ENCODE measurements around the gene OGA. TPM values are rescaled to one million over a fixed set of nuclear protein-coding genes. Genes with fewer than 3 reads are reported as not detected.
A peak's percentile ranks its signal among the peaks of the same experiment; 100 is the strongest.

The OGA gene
- total and polyA plus RNA-seq, 2 of the 8 experiments (the other 6 are each of a cell fraction or from before 2014, with no cell fraction given): 31.2 to 107 TPM

GRCh38 chr10:101772895-101773761, 45.1 kb downstream of the OGA start:
- H3K36me3 ChIP-seq (ENCODE audit: control insufficient read depth in 2 of 4, insufficient read depth in 4 of 4, low read length in 3 of 4): no peaks in the 10 kb centered on the region; a peak in 1 of 8 replicates
- H2AFZ ChIP-seq (ENCODE audit: low read length): no peak overlapping the region
- no peak overlapping the region for H3K56ac ChIP-seq (replicated peaks; ENCODE audit: insufficient read length, low read depth, low read length)
- H3K14ac ChIP-seq (ENCODE audit: insufficient read length): no peak overlapping the region
- H3K9ac ChIP-seq (replicated peaks in 1 of 4; ENCODE audit: extremely low read depth in 1 of 4, low read depth in 3 of 4, low read length in 3 of 4): no peak overlapping the region
- CTCF ChIA-PET (ENCODE audit: partially characterized antibody): interaction anchor here (0.7 to 9.2 kb wide), 17 partner anchors 11 to 631 kb away, joined by 3 to 100 read pairs (median 4); partner anchors contain the start of genes NPM3 and POLL
- H3K18ac ChIP-seq (ENCODE audit: extremely low read depth, low read length): peak overlapping the region; percentile 25; the same call in 1 of the 2 replicates
- H4K8ac ChIP-seq (ENCODE audit: extremely low read depth, insufficient read depth, low read length): no peak overlapping the region; the same call in 1 of the 2 replicates
- H3K79me2 ChIP-seq (ENCODE audit: control insufficient read depth in 1 of 2, insufficient read depth in 2 of 2, low read length in 2 of 2): no peaks in the 10 kb centered on the region
- H2BK20ac ChIP-seq (ENCODE audit: low read length): peak overlapping the region; percentile 95; the same call in 1 of the 2 replicates
- no peak overlapping the region for H2BK120ac ChIP-seq (replicated peaks; ENCODE audit: low read depth, low read length)
- H4K5ac ChIP-seq (ENCODE audit: insufficient read length, low read depth, low read length): no peak overlapping the region
- no peak overlapping the region for H3K23ac ChIP-seq (ENCODE audit: insufficient read length)
- H3K9me3 ChIP-seq (ENCODE audit: insufficient read depth in 2 of 2, low read depth in 1 of 2, low read length in 1 of 2): no peaks in the 10 kb centered on the region
- H2AK5ac ChIP-seq (ENCODE audit: low read depth, low read length): peak overlapping the region; percentile 75; the same call in 1 of the 2 replicates
- peak overlapping the region; percentile 77; the same call in 1 of the 2 replicates for H2BK12ac ChIP-seq (ENCODE audit: low read depth, low read length)
- H4K91ac ChIP-seq (replicated peaks; ENCODE audit: insufficient read length, low read length): peak overlapping the region; percentile 6
- FAIRE-seq (no peak), DNase-seq (ENCODE audit: low read depth in 1 of 2, low spot score in 2 of 2) (peak in 1 of 2 experiments; percentile 50)
- peaks cover 0 to 14% of the 10 kb centered on the region in 2 experiments for H4K20me1 ChIP-seq (replicated peaks in 1 of 2; ENCODE audit: control insufficient read depth in 1 of 2, insufficient read depth in 2 of 2, low read length in 2 of 2)
- peak overlapping the region; percentile 47 to 76 for H3K4me2 ChIP-seq (ENCODE audit: insufficient read depth in 1 of 2, low read depth in 2 of 2, low read length in 2 of 2)
- no peak overlapping the region; the same call in 1 of the 2 replicates for H2BK5ac ChIP-seq (ENCODE audit: low read depth, low read length)
- H3K4ac ChIP-seq (replicated peaks; ENCODE audit: insufficient read length, low read depth, low read length): peak overlapping the region; percentile 74
- no peak overlapping the region for H3K27ac ChIP-seq (ENCODE audit: low read depth, low read length)
- POLR2A ChIA-PET (ENCODE audit: partially characterized antibody): interaction anchor here (0.6 to 4.7 kb wide), 10 partner anchors 10 to 195 kb away, joined by 3 to 19 read pairs (median 4); partner anchors contain the start of genes FBXW4, NPM3 and OGA
- 23% methylated on average over 21 of the region's 21 CpGs; no CpG with 5 or more reads in 1 of the 2 experiments for WGBS, 2 experiments (ENCODE audit: extremely low coverage in 1 of 2, insufficient coverage in 1 of 2, insufficient read length in 1 of 2, insufficient replicate concordance in 2 of 2, low coverage in 1 of 2, low lambda C conversion rate in 2 of 2, missing lambda C conversion rate in 1 of 2)
- H3K27me3 ChIP-seq (replicated peaks in 1 of 4; ENCODE audit: control insufficient read depth in 3 of 4, extremely low read depth in 1 of 4, insufficient read depth in 3 of 4, low read length in 3 of 4): peaks cover 45 to 67% (median 63%) of the 10 kb centered on the region in 4 experiments
- H3K4me3 ChIP-seq (ENCODE audit: extremely low read depth in 1 of 4, insufficient read depth in 2 of 4, low read depth in 3 of 4, low read length in 4 of 4): peak overlapping the region; percentile 1 to 54 (median 6); a peak in 5 of 8 replicates
- peaks cover 16 to 36% (median 26%) of the 10 kb centered on the region in 4 experiments for H3K4me1 ChIP-seq (replicated peaks in 1 of 4; ENCODE audit: control insufficient read depth in 3 of 4, insufficient read depth in 4 of 4, low read length in 3 of 4)
- H3K23me2 ChIP-seq (ENCODE audit: low read depth, low read length): peaks cover 4% of the 10 kb centered on the region; the same call in 1 of the 2 replicates
- H3K79me1 ChIP-seq (ENCODE audit: low read depth, low read length): no peaks in the 10 kb centered on the region
- H2BK15ac ChIP-seq (ENCODE audit: low read length): peak overlapping the region; percentile 88; the same call in 1 of the 2 replicates
- peak; percentile 34 for TF ChIP-seq EZH2 (IDR thresholded peaks at IDR 0.05; ENCODE audit: low read depth, low read length, severe bottlenecking)
- 0 out of 2 replicates have a peak, but pooled peaks have one; percentile 17 for TF ChIP-seq MAX (IDR thresholded peaks at IDR 0.05)
- TF ChIP-seq CTBP2 (IDR thresholded peaks at IDR 0.05; ENCODE audit: borderline replicate concordance, insufficient read depth, insufficient read length, low read length): no peak
- TF ChIP-seq ASH2L (IDR thresholded peaks at IDR 0.05; ENCODE audit: low read length): peak; percentile 19
- peak; percentile 36 for TF ChIP-seq SUZ12 (IDR thresholded peaks at IDR 0.05; ENCODE audit: low read length)
- TF ChIP-seq CREB1 (IDR thresholded peaks at IDR 0.05): no peak
- no peak for TF ChIP-seq HDAC6 (IDR thresholded peaks at IDR 0.05; ENCODE audit: low read depth, low read length)
- no peak for TF ChIP-seq RNF2 (IDR thresholded peaks at IDR 0.05; ENCODE audit: borderline replicate concordance, low read depth, low read length, missing control alignments, poor library complexity, severe bottlenecking)

All from H1 (cell line).